KMS-11 (cell line): ENCODE results near the gene CRADD.

ENCODE experiments used
- H2AFZ ChIP-seq: fragments of 200-600 bp; sonication (generic); 2 replicates; pipeline ENCODE4 v1.6.1; 2016; ENCODE audit warnings: antibody characterized with exemption, mixed run types, low read depth
- H3K27ac ChIP-seq: fragments of 200-600 bp; sonication (generic); 2 replicates; pipeline ENCODE4 v1.6.1; 2016; ENCODE audit warnings: mild to moderate bottlenecking, mixed run types
- H3K27me3 ChIP-seq: fragments of 200-600 bp; sonication (generic); 2 replicates; pipeline ENCODE4 v1.6.1; 2017; ENCODE audit warnings: mild to moderate bottlenecking, low read depth, mixed run types, moderate library complexity; ENCODE audit not compliant: insufficient read depth
- H3K36me3 ChIP-seq: fragments of 200-600 bp; sonication (generic); 2 replicates; pipeline ENCODE4 v1.6.1; 2017; ENCODE audit warnings: mild to moderate bottlenecking, mixed run types; ENCODE audit not compliant: insufficient read depth
- H3K4me1 ChIP-seq: fragments of 200-600 bp; sonication (generic); 2 replicates; pipeline ENCODE4 v1.6.1; 2016; ENCODE audit warnings: mild to moderate bottlenecking, low read depth, mixed run types; ENCODE audit not compliant: poor library complexity, severe bottlenecking
- H3K4me2 ChIP-seq: fragments of 200-600 bp; sonication (generic); 2 replicates; pipeline ENCODE4 v1.7.0; 2016; ENCODE audit warnings: mild to moderate bottlenecking, mixed run types
- H3K4me3 ChIP-seq: fragments of 200-600 bp; sonication (generic); IDR thresholded peaks from 2 replicates; pipeline ENCODE4 v1.6.1; 2017; ENCODE audit warnings: low read depth, low read length, mixed read lengths; ENCODE audit not compliant: insufficient read depth
- H3K79me2 ChIP-seq: fragments of 200-600 bp; sonication (generic); 2 replicates; pipeline ENCODE4 v1.6.1; 2016; ENCODE audit warnings: low read depth, mixed run types; ENCODE audit not compliant: insufficient read depth
- H3K9ac ChIP-seq: fragments of 200-600 bp; sonication (generic); 2 replicates; pipeline ENCODE4 v1.6.1; 2016; ENCODE audit warnings: mild to moderate bottlenecking, mixed run types
- H4K20me1 ChIP-seq: fragments of 200-600 bp; sonication (generic); 2 replicates; pipeline ENCODE4 v1.6.1; 2016; ENCODE audit warnings: mild to moderate bottlenecking, mixed run types; ENCODE audit not compliant: insufficient read depth
- CTCF ChIP-seq: fragments of 200-600 bp; sonication (generic); conservative IDR thresholded peaks from 2 replicates; pipeline ENCODE4 v1.6.1; 2017; ENCODE audit warnings: low read depth, mild to moderate bottlenecking, antibody characterized with exemption, low read length, moderate library complexity, mixed read lengths

Gene CRADD

DNA sequence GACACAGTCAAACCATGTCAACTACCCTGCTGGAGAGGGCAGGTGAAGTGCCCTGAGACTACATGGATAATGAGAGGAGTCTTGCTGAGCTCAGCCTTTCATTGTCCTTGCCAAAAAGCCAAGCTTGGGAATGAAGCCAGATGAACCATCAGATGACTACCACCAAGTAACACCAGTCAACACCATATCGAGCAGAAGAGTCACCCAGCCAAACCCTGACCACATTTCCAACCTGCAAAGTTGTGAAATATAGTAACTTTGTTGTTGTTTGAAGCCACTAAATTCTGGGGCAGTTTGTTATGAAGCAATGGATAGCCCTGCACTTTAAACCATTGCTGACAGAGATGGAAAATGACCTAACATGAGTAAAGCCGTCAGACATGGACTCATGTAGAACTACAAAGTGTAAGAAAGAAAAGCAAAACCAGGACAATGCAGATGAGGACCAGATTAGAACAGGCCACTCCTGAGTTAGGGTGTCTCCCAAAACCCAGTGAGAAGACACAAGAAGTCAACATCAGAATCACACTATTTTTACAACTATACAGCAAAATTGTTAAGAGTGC lies 12.5 kb upstream of the CRADD start:
- H2AFZ ChIP-seq = no peak overlapping the region
- no peak overlapping the region for H3K27ac ChIP-seq
- no peak overlapping the region for H3K4me2 ChIP-seq
- TF ChIP-seq CTCF = no peak
- H3K9ac ChIP-seq = no peak overlapping the region
- no peak overlapping the region for H3K4me3 ChIP-seq
- no peaks in the 10 kb centered on the region for H3K36me3 ChIP-seq
- no peaks in the 10 kb centered on the region for H3K4me1 ChIP-seq
- no peaks in the 10 kb centered on the region for H3K79me2 ChIP-seq
- H4K20me1 ChIP-seq = no peaks in the 10 kb centered on the region
- no peaks in the 10 kb centered on the region for H3K27me3 ChIP-seq

DNA sequence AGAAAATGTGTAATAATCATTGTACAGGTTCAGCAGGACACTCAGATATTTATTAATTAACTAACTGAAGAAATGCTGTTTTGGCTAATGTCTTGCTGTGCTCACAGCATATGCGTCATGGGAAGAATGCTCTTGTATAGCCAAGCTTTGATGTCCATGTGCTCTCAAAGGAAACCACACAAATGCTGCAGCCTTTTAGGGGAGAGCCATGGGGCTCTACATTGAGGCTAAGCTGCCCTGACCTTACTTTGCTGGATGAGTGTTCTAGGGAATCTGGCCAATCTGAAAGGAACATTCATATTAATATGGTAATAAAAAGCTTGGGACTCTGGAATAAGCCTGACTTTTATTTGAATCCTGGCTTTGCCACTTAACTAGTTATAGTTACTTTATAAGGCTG lies 9.5 kb upstream of the CRADD start:
- H3K36me3 ChIP-seq = no peaks in the 10 kb centered on the region
- no peaks in the 10 kb centered on the region for H3K79me2 ChIP-seq
- no peaks in the 10 kb centered on the region for H3K27me3 ChIP-seq
- no peak overlapping the region for H3K27ac ChIP-seq
- H3K4me1 ChIP-seq = peaks cover 5% of the 10 kb centered on the region
- no peak overlapping the region for H3K4me2 ChIP-seq
- no peak overlapping the region for H2AFZ ChIP-seq
- no peak overlapping the region for H3K4me3 ChIP-seq
- TF ChIP-seq CTCF = no peak
- H3K9ac ChIP-seq = no peak overlapping the region
- H4K20me1 ChIP-seq = no peaks in the 10 kb centered on the region

DNA sequence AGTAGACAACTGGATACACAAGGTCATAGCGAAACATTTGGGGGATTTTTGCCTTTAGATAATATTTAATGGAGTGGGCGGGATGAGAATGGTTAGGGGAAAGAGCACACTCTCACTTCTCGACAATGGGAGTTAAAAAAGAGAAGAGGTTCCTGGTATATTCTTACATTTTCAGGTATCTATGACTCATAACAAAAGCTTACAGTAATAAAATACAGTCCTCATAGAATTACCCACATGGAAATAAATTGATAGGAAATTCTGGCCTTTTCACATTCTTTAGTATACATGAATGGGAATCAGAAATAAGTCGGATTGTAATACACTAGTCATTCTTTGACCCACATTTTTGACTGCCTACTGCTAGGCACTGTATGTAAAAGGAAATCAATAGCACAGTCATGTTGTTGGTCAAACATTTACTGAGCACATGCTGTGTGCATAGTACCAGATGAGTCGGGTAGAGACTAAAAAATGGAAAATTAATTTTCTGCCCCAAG lies 8.2 kb upstream of the CRADD start:
- Histone ChIP-seq H3K9ac (no peak overlapping the region), H3K27ac (no peak overlapping the region), H3K27me3 (no peaks in the 10 kb centered on the region), H3K79me2 (no peaks in the 10 kb centered on the region), H3K4me3 (no peak overlapping the region), H4K20me1 (no peaks in the 10 kb centered on the region), H3K4me2 (no peak overlapping the region), H3K4me1 (peaks cover 18% of the 10 kb centered on the region), H3K36me3 (no peaks in the 10 kb centered on the region), H2AFZ (no peak overlapping the region)
- TF ChIP-seq CTCF = no peak

GRCh38 chr12:93669452-93669851 lies 7.7 kb upstream of the CRADD start:
- Histone ChIP-seq H3K9ac (no peak overlapping the region), H3K4me1 (peaks cover 21% of the 10 kb centered on the region), H3K4me3 (no peak overlapping the region), H2AFZ (no peak overlapping the region), H3K79me2 (no peaks in the 10 kb centered on the region), H3K27me3 (no peaks in the 10 kb centered on the region), H4K20me1 (no peaks in the 10 kb centered on the region), H3K27ac (no peak overlapping the region), H3K4me2 (no peak overlapping the region), H3K36me3 (no peaks in the 10 kb centered on the region)
- TF ChIP-seq CTCF = no peak
